Endodermal cell (in vitro differentiated cells): Measurements from ENCODE around the gene DENND1C. TPM values are rescaled to one million over a fixed set of nuclear protein-coding genes. Genes with fewer than 3 reads are reported as not detected.

Source experiments
- DNase-seq: peaks from one replicate; pipeline ENCODE4 v3.0.0-alpha.2; 2017
- H3K27ac ChIP-seq: 2 replicates; pipeline ENCODE4 v1.5.1; 2013; ENCODE audit warnings: mild to moderate bottlenecking, low read depth, low read length, moderate library complexity
- H3K27me3 ChIP-seq: 2 replicates; pipeline ENCODE4 v1.6.1; 2013; ENCODE audit warnings: mild to moderate bottlenecking, low read length, moderate library complexity; ENCODE audit not compliant: insufficient read depth, control insufficient read depth, poor library complexity, severe bottlenecking
- H3K36me3 ChIP-seq: 2 replicates; pipeline ENCODE4 v1.7.0; 2013; ENCODE audit warnings: mild to moderate bottlenecking, low read length, moderate library complexity; ENCODE audit not compliant: control insufficient read depth, insufficient read depth
- H3K4me1 ChIP-seq: one replicate; pipeline ENCODE4 v1.7.0; 2013; ENCODE audit warnings: low read length; ENCODE audit not compliant: control insufficient read depth, insufficient read depth
- H3K4me3 ChIP-seq: 2 replicates; pipeline ENCODE4 v1.5.1; 2013; ENCODE audit warnings: mild to moderate bottlenecking, low read length, moderate library complexity
- H3K9ac ChIP-seq: 2 replicates; pipeline ENCODE4 v1.6.1; 2013; ENCODE audit warnings: mild to moderate bottlenecking, low read length, moderate library complexity; ENCODE audit not compliant: poor library complexity, severe bottlenecking; ENCODE audit errors: extremely low read depth
- H3K9me3 ChIP-seq: 2 replicates; pipeline ENCODE4 v1.6.1; 2013; ENCODE audit warnings: mild to moderate bottlenecking, low read length, moderate library complexity; ENCODE audit not compliant: control insufficient read depth
- H3K27ac Mint-ChIP-seq: 2 replicates; pipeline ENCODE4 v1.8.0; 2020; ENCODE audit warnings: mixed read lengths
- H3K27me3 Mint-ChIP-seq: 2 replicates; pipeline ENCODE4 v1.8.0; 2021; ENCODE audit warnings: mild to moderate bottlenecking, mixed read lengths; ENCODE audit not compliant: insufficient read depth
- H3K36me3 Mint-ChIP-seq: 2 replicates; pipeline ENCODE4 v1.8.0; 2020; ENCODE audit warnings: low read depth, mixed read lengths
- H3K4me1 Mint-ChIP-seq: 2 replicates; pipeline ENCODE4 v1.8.0; 2020; ENCODE audit warnings: mixed read lengths
- H3K4me3 Mint-ChIP-seq: 2 replicates; pipeline ENCODE4 v1.8.0; 2020; ENCODE audit warnings: mild to moderate bottlenecking, moderate library complexity, mixed read lengths
- H3K9me3 Mint-ChIP-seq: 2 replicates; pipeline ENCODE4 v1.8.0; 2020; ENCODE audit warnings: mild to moderate bottlenecking, mixed read lengths
- WGBS, 2 experiments: methylation state at CpG; one replicate each; pipeline versions ENCODE4 v1.1.5 to v1.1.7; 2013; ENCODE audit warnings: missing lambda C conversion rate in 2 of 2, mixed read lengths in 1 of 2; ENCODE audit not compliant: insufficient coverage in 1 of 2, insufficient read length in 1 of 2; 5-methylcytosine and 5-hydroxymethylcytosine counted together
- total RNA-seq, 2 donors: library from RNA; stranded (reverse); fragmentation: NEBNext Ultra II Directional in 1 of 2; extraction: Animal tissue kit (Norgen Biotek cat#: 25700) in 1 of 2; gene quantifications; 2 replicates in 1 of 2; 3 replicates in 1 of 2; pipeline ENCODE4 v1.2.1, GENCODE V29; 2021
- TF ChIP-seq, protein P1 (sequence below): fragments of 200-600 bp; sonication (generic); conservative IDR thresholded peaks from 2 replicates; pipeline ENCODE4 v1.5.0; 2021; ENCODE audit warnings: antibody characterized with exemption, mild to moderate bottlenecking

DENND1C gene
- total RNA-seq, 2 donors from 2014 or later: 1.7 to 2.1 TPM

GRCh38 chr19:6472713-6473112 is 8.9 kb downstream of the DENND1C start:
- no peak overlapping the region for H3K9ac ChIP-seq
- no peaks in the 10 kb centered on the region for H3K9me3 ChIP-seq
- Mint-ChIP-seq H3K9me3 (no peaks in the 10 kb centered on the region), H3K4me3 (no peak overlapping the region), H3K36me3 (peaks cover 19% of the 10 kb centered on the region), H3K27ac (no peak overlapping the region), H3K4me1 (peaks cover 24% of the 10 kb centered on the region), H3K27me3 (peaks cover 22% of the 10 kb centered on the region)
- no peaks in the 10 kb centered on the region for H3K4me1 ChIP-seq
- H3K36me3 ChIP-seq: peaks cover 4% of the 10 kb centered on the region
- no peak overlapping the region for H3K4me3 ChIP-seq
- no peak overlapping the region for H3K27ac ChIP-seq
- TF ChIP-seq, protein P1, sequence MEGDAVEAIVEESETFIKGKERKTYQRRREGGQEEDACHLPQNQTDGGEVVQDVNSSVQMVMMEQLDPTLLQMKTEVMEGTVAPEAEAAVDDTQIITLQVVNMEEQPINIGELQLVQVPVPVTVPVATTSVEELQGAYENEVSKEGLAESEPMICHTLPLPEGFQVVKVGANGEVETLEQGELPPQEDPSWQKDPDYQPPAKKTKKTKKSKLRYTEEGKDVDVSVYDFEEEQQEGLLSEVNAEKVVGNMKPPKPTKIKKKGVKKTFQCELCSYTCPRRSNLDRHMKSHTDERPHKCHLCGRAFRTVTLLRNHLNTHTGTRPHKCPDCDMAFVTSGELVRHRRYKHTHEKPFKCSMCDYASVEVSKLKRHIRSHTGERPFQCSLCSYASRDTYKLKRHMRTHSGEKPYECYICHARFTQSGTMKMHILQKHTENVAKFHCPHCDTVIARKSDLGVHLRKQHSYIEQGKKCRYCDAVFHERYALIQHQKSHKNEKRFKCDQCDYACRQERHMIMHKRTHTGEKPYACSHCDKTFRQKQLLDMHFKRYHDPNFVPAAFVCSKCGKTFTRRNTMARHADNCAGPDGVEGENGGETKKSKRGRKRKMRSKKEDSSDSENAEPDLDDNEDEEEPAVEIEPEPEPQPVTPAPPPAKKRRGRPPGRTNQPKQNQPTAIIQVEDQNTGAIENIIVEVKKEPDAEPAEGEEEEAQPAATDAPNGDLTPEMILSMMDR: no peak
- H3K27me3 ChIP-seq: peaks cover 17% of the 10 kb centered on the region
- WGBS, 2 experiments: 82% methylated on average over 3 of the region's 4 CpGs; no CpG with 5 or more reads in 1 of the 2 experiments
- DNase-seq: peak; percentile 57

- Histone ChIP-seq H3K9me3 (no peaks in the 10 kb centered on the region), H3K4me3 (no peak overlapping the region), H3K9ac (no peak overlapping the region), H3K27ac (no peak overlapping the region), H3K27me3 (peaks cover 14% of the 10 kb centered on the region), H3K36me3 (peaks cover 10% of the 10 kb centered on the region), H3K4me1 (no peaks in the 10 kb centered on the region)
- 55 to 77% methylated on average over 6 to 14 of the region's 14 CpGs for WGBS, 2 experiments
- Mint-ChIP-seq H3K27ac (peak overlapping the region; percentile 82), H3K27me3 (peaks cover 20% of the 10 kb centered on the region), H3K4me3 (peak overlapping the region; percentile 22), H3K4me1 (peaks cover 25% of the 10 kb centered on the region), H3K36me3 (peaks cover 29% of the 10 kb centered on the region), H3K9me3 (no peaks in the 10 kb centered on the region)
- DNase-seq: peak; percentile 76
- TF ChIP-seq, protein P1: no peak
These were observed 10.5 kb downstream of the DENND1C start for GRCh38 chr19:6471076-6471475.

DNA sequence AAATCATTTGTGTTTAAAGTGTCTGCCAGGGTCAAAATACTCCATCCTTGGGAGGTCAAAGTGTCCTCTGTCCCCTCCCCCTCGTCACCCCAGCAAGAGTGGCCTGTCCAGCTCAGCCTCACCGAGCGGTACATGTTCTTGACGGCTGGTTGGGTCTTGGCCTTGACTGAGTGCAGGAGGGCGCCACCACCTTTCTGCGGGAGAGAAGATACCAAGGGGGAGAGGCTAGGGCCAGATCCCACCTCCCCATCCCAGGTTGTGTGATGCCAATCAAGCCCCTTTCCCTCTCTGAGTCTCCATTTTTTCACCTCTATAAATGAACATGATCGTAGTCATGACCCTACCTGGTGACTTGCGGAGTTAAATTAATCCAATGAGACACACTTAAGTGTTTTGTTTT is 11.4 kb downstream of the DENND1C start:
- H3K9me3 ChIP-seq: no peaks in the 10 kb centered on the region
- H3K36me3 Mint-ChIP-seq: peaks cover 38% of the 10 kb centered on the region
- TF ChIP-seq, protein P1: no peak
- WGBS, 2 experiments: 85 to 92% methylated on average over 2 to 8 of the region's 8 CpGs
- H3K4me1 ChIP-seq: peaks cover 1% of the 10 kb centered on the region
- H3K36me3 ChIP-seq: peaks cover 10% of the 10 kb centered on the region
- H3K4me1 Mint-ChIP-seq: peaks cover 26% of the 10 kb centered on the region
- no peak overlapping the region for H3K4me3 Mint-ChIP-seq
- DNase-seq: peak; percentile 60
- H3K9ac ChIP-seq: no peak overlapping the region
- H3K27me3 Mint-ChIP-seq: peaks cover 12% of the 10 kb centered on the region
- H3K9me3 Mint-ChIP-seq: no peaks in the 10 kb centered on the region
- no peak overlapping the region for H3K27ac ChIP-seq
- peaks cover 9% of the 10 kb centered on the region for H3K27me3 ChIP-seq
- H3K27ac Mint-ChIP-seq: no peak overlapping the region
- H3K4me3 ChIP-seq: no peak overlapping the region
